NCI-H1105 treated with DMSO at 0.1 percent for 48 hours (cell line): ENCODE results near the gene FAM217A.
"Not testable (repeated sequence)": the region's sequence is repeated elsewhere in the genome, so short reads cannot be mapped to it uniquely, and the experiment has no call there.

Experiments used
- DNase-seq: peaks from one replicate; lab custom pipeline; 2025; lab: John Stamatoyannopoulos, UW

The FAM217A gene

GRCh38 chr6:4078691-4079471, at the start of gene FAM217A:
FAM217A (minus strand) TSS chr6:4079137; CDS start chr6:4077414, 1,723 bp downstream.
- DNase-seq, result no peak

GRCh38 chr6:4128072-4128471, 49.1 kb upstream of the FAM217A start:
- no peak for DNase-seq

GRCh38 chr6:4125933-4126864, 47.3 kb upstream of the FAM217A start:
- DNase-seq, result no peak

GRCh38 chr6:4125500-4125899, 46.6 kb upstream of the FAM217A start:
- DNase-seq, result no peak

GRCh38 chr6:4124351-4124750, 45.4 kb upstream of the FAM217A start:
- DNase-seq, result no peak

GRCh38 chr6:4115741-4116140, 36.8 kb upstream of the FAM217A start:
- no peak for DNase-seq

- DNase-seq, result no peak
Observed at GRCh38 chr6:4114123-4114522, 35.2 kb upstream of the FAM217A start.

- DNase-seq, result no peak
Observed at GRCh38 chr6:4113649-4114048, 34.7 kb upstream of the FAM217A start.

- no peak for DNase-seq
Observed at GRCh38 chr6:4112366-4112765, 33.4 kb upstream of the FAM217A start.

- DNase-seq, result not testable (repeated sequence)
Observed at GRCh38 chr6:4109363-4109815, 30.5 kb upstream of the FAM217A start.

- no peak for DNase-seq
Observed at GRCh38 chr6:4108561-4109093, 29.7 kb upstream of the FAM217A start.

GRCh38 chr6:4107873-4108272, 28.9 kb upstream of the FAM217A start:
- no peak for DNase-seq

GRCh38 chr6:4105980-4106536, 27.1 kb upstream of the FAM217A start:
- DNase-seq, result no peak

GRCh38 chr6:4103929-4104328, 25.0 kb upstream of the FAM217A start:
- DNase-seq, result no peak

- DNase-seq, result peak; percentile 66
Observed at GRCh38 chr6:4102687-4103244, 23.8 kb upstream of the FAM217A start.

- no peak for DNase-seq
Observed at GRCh38 chr6:4101298-4101697, 22.4 kb upstream of the FAM217A start.

GRCh38 chr6:4100655-4101054, 21.7 kb upstream of the FAM217A start:
- no peak for DNase-seq

GRCh38 chr6:4093288-4093687, 14.4 kb upstream of the FAM217A start:
- no peak for DNase-seq

GRCh38 chr6:4091941-4092340, 13.0 kb upstream of the FAM217A start:
- no peak for DNase-seq

GRCh38 chr6:4090043-4090442, 11.1 kb upstream of the FAM217A start:
- DNase-seq, result not testable (repeated sequence)

GRCh38 chr6:4088704-4089103, 9.8 kb upstream of the FAM217A start:
- no peak for DNase-seq

- DNase-seq, result no peak
Observed at GRCh38 chr6:4085332-4085700, 6.4 kb upstream of the FAM217A start.
